ENCODE measurements around the gene FZD10. TPM values are rescaled to one million over a fixed set of nuclear protein-coding genes. Genes with fewer than 3 reads are reported as not detected.
A peak's percentile ranks its signal among the peaks of the same experiment; 100 is the strongest.

FZD10 gene
- total and polyA plus RNA-seq, 2 of the 13 experiments (the other 11 are each of a cell fraction or from before 2014, with no cell fraction given) = not detected

GRCh38 chr12:130119241-130119861 is 42.9 kb upstream of the FZD10 start:
- ChIA-PET CTCF (ENCODE audit: low intra/inter-chr PET ratio, low total read pairs) (no interaction called here), POLR2A (no interaction called here)
- BruUV-seq (replicated peaks) = no TSS peak
- in situ Hi-C loops (cut with HindIII; ENCODE audit: extremely low pct_ligation_motif_present, low pct_unique_long_range_greater_than_20kb) = no loop called here
- Histone ChIP-seq H2AFZ (ENCODE audit: low read length) (no peak overlapping the region), H3K4me2 (ENCODE audit: low read depth, low read length) (no peak overlapping the region), H3K27ac (ENCODE audit: extremely low read length, insufficient read depth, low read length) (no peak overlapping the region), H4K20me1 (ENCODE audit: insufficient read depth, low read length) (no peaks in the 10 kb centered on the region), H3K9ac (ENCODE audit: insufficient read depth, low read depth, low read length) (no peak overlapping the region), H3K4me1 (ENCODE audit: insufficient read depth, low read length) (no peaks in the 10 kb centered on the region), H3K4me3 (replicated peaks in 1 of 3; ENCODE audit: insufficient read depth in 1 of 3, low read depth in 2 of 3, low read length in 3 of 3) (no peak overlapping the region), H3K27me3 (ENCODE audit: control insufficient read depth in 1 of 2, insufficient read depth in 2 of 2, low read length in 2 of 2) (peaks cover 1 to 36% of the 10 kb centered on the region in 2 experiments; a peak in 4 of 5 replicates), H3K79me2 (ENCODE audit: insufficient read depth, low read length) (no peaks in the 10 kb centered on the region), H3K36me3 (replicated peaks in 1 of 2; ENCODE audit: control insufficient read depth in 1 of 2, insufficient read depth in 2 of 2, low read length in 2 of 2) (no peaks in the 10 kb centered on the region), H3K9me3 (ENCODE audit: low read length) (no peaks in the 10 kb centered on the region)
- ATAC-seq (no peak), FAIRE-seq (no peak), DNase-seq (ENCODE audit: low spot score) (no peak)
- 45% methylated on average over 20 of the region's 27 CpGs for WGBS (ENCODE audit: low lambda C conversion rate)
- intact Hi-C loops (cut with micrococcal nuclease; ENCODE audit: unreplicated experiment) = no loop called here
- peak; percentile 26; the same call in 1 of the 2 replicates for TF ChIP-seq CREB1 (IDR thresholded peaks at IDR 0.05)
- TF ChIP-seq CREB1 (CRISPR knock-in tag; IDR thresholded peaks at IDR 0.05) = no peak
- no peak for TF ChIP-seq CSRNP1 (CRISPR knock-in tag; IDR thresholded peaks at IDR 0.05)

- Histone ChIP-seq H3K27ac (ENCODE audit: extremely low read length, insufficient read depth, low read length) (no peak overlapping the region), H3K4me1 (ENCODE audit: insufficient read depth, low read length) (no peaks in the 10 kb centered on the region), H3K9ac (ENCODE audit: insufficient read depth, low read depth, low read length) (no peak overlapping the region), H3K4me3 (replicated peaks in 1 of 3; ENCODE audit: insufficient read depth in 1 of 3, low read depth in 2 of 3, low read length in 3 of 3) (no peak overlapping the region), H4K20me1 (ENCODE audit: insufficient read depth, low read length) (no peaks in the 10 kb centered on the region), H2AFZ (ENCODE audit: low read length) (no peak overlapping the region), H3K79me2 (ENCODE audit: insufficient read depth, low read length) (no peaks in the 10 kb centered on the region), H3K27me3 (ENCODE audit: control insufficient read depth in 1 of 2, insufficient read depth in 2 of 2, low read length in 2 of 2) (peaks cover 1 to 33% of the 10 kb centered on the region in 2 experiments; a peak in 4 of 5 replicates), H3K9me3 (ENCODE audit: low read length) (no peaks in the 10 kb centered on the region), H3K36me3 (replicated peaks in 1 of 2; ENCODE audit: control insufficient read depth in 1 of 2, insufficient read depth in 2 of 2, low read length in 2 of 2) (no peaks in the 10 kb centered on the region), H3K4me2 (ENCODE audit: low read depth, low read length) (no peak overlapping the region)
- FAIRE-seq = no peak
- in situ Hi-C loops (cut with HindIII; ENCODE audit: extremely low pct_ligation_motif_present, low pct_unique_long_range_greater_than_20kb) (no loop called here), intact Hi-C loops (cut with micrococcal nuclease; ENCODE audit: unreplicated experiment) (no loop called here)
- BruUV-seq (replicated peaks) = no TSS peak
- TF ChIP-seq SOX13 (IDR thresholded peaks at IDR 0.05) (no peak), SOX13 (CRISPR knock-in tag; conservative IDR thresholded peaks at IDR 0.05 in 1 of 2, IDR thresholded peaks at IDR 0.05 in 1 of 2) (no peak), HOXD1 (CRISPR knock-in tag; IDR thresholded peaks at IDR 0.05) (no peak)
- POLR2A ChIA-PET = no interaction called here
- WGBS (ENCODE audit: low lambda C conversion rate) = 39% methylated on average over 11 of the region's 31 CpGs
- CTCF ChIA-PET (ENCODE audit: low intra/inter-chr PET ratio, low total read pairs) = no interaction called here
- ATAC-seq = no peak
- DNase-seq (ENCODE audit: low spot score) = no peak
Measured at GRCh38 chr12:130120012-130120805, 42.1 kb upstream of the FZD10 start.

All from HepG2 (cell line).